Measurements from ENCODE around the gene UGT1A9.

DNA sequence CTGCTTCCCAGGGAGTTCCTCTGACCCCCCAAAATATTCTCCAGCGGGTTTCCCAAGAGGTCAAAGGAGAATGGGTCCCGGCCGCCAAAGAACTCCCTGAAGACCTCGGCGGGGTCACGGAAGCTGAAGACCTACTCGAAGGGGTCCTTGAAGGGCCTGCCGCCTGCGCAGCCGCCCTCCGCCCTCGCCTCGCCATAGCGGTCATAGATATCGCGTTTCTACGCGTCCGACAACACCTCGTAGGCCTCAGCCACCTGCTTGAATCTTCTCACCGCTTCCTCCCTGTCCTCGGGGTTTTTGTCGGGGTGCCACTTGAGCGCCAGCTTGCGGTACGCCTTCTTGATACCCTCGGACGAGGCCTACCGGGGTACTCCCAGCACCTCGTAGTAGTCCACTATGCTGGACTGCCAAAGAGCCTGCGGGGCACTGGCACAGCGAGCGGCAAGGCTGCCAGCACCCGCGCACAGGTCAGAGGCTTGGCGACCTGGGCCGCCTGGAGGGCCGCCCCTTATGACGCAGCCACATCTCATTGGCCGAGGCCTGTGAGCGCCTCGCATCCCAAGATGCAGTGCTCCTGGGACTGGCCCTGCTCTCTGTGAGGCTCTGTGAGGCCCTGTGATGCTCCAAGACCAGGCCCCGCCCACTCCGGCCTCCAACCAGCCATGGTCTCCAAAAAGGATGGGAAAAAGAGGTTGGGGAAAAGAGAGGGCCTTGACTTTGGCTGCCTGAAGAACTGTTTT lies 83.3 kb downstream of the UGT1A9 start:
- no peak for TF ChIP-seq GATA2 (IDR thresholded peaks at IDR 0.05; ENCODE audit: low read depth, low read length)
- TF ChIP-seq GATA3 (IDR thresholded peaks at IDR 0.05; ENCODE audit: low read depth, low read length), result no peak

All from SH-SY5Y (cell line).